NCI-H345 treated with DMSO at 0.1 percent for 48 hours (cell line): ENCODE results near the gene OSBP2.

Experiments
- DNase-seq: peaks from one replicate; lab custom pipeline; 2025; ENCODE audit not compliant: unreplicated experiment; lab: John Stamatoyannopoulos, UW

OSBP2 gene

GRCh38 chr22:30803679-30804078, 109.0 kb downstream of the OSBP2 start:
- no peak for DNase-seq

GRCh38 chr22:30804626-30805025, 110.0 kb downstream of the OSBP2 start:
- DNase-seq = no peak

GRCh38 chr22:30806391-30806861, 111.8 kb downstream of the OSBP2 start:
- no peak for DNase-seq

GRCh38 chr22:30809086-30809485, 114.4 kb downstream of the OSBP2 start:
- DNase-seq = no peak

GRCh38 chr22:30810105-30810504, 115.4 kb downstream of the OSBP2 start:
- no peak for DNase-seq

- no peak for DNase-seq
Observed at GRCh38 chr22:30813936-30814335, 119.3 kb downstream of the OSBP2 start.

GRCh38 chr22:30816413-30816812, 121.7 kb downstream of the OSBP2 start:
- DNase-seq = no peak

- DNase-seq = no peak
Observed at GRCh38 chr22:30821381-30821780, 126.7 kb downstream of the OSBP2 start.

GRCh38 chr22:30821863-30822215, 127.2 kb downstream of the OSBP2 start:
- DNase-seq = no peak

- no peak for DNase-seq
Observed at GRCh38 chr22:30822216-30823014, 127.7 kb downstream of the OSBP2 start.

GRCh38 chr22:30823015-30823370, 128.3 kb downstream of the OSBP2 start:
- no peak for DNase-seq

GRCh38 chr22:30824096-30824495, 129.4 kb downstream of the OSBP2 start:
- DNase-seq = no peak

- no peak for DNase-seq
Observed at GRCh38 chr22:30824711-30825110, 130.0 kb downstream of the OSBP2 start.

- DNase-seq = no peak
Observed at GRCh38 chr22:30825711-30826505, 131.2 kb downstream of the OSBP2 start.

- DNase-seq = no peak
Observed at GRCh38 chr22:30826670-30827355, 132.1 kb downstream of the OSBP2 start.

- DNase-seq = no peak
Observed at GRCh38 chr22:30827646-30828045, 133.0 kb downstream of the OSBP2 start.

- DNase-seq = no peak
Observed at GRCh38 chr22:30828187-30829155, 133.8 kb downstream of the OSBP2 start.

GRCh38 chr22:30829901-30830550, 135.4 kb downstream of the OSBP2 start:
- no peak for DNase-seq

GRCh38 chr22:30830907-30831306, 136.2 kb downstream of the OSBP2 start:
- no peak for DNase-seq

- DNase-seq = no peak
Observed at GRCh38 chr22:30832407-30832987, 137.8 kb downstream of the OSBP2 start.
